Ishikawa (cell line): ENCODE results near the gene TXLNB.

Experiments
- CEBPB ChIP-seq: IDR thresholded peaks from 2 replicates; pipeline ENCODE4 v1.6.1; 2012
- EP300 ChIP-seq: IDR thresholded peaks from 2 replicates; pipeline ENCODE4 v1.6.1; 2012; ENCODE audit warnings: borderline replicate concordance
- FOXM1 ChIP-seq: IDR thresholded peaks from 2 replicates; pipeline ENCODE4 v1.6.1; 2012; ENCODE audit warnings: low read depth, borderline replicate concordance
- NFIC ChIP-seq: IDR thresholded peaks from 2 replicates; pipeline ENCODE4 v1.6.1; 2012
- ZBTB7A ChIP-seq: IDR thresholded peaks from 2 replicates; pipeline ENCODE4 v1.6.1; 2012; ENCODE audit warnings: low read depth
- TF ChIP-seq, protein P1 (sequence below): IDR thresholded peaks from 2 replicates; pipeline ENCODE4 v1.6.1; 2012; ENCODE audit warnings: low read depth, mild to moderate bottlenecking

DNA sequence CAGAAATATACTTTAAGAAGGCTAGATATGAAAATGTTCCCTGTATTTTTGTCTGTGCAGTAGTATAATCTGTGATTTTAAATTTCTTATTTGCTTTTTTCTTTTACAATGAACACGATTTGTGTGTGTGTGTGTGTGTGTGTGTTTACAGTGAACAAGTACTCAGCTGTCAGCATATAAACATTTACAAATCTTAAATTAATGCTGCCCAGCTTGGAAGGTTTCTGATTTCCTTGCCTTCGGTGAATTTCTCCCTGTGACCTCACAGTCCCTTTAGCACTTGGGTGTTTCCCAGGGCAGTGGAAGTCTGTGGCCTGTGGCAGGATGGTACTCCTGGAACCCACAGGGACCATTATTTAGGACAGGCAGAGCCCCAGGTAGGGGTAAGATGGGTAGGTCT lies 37.6 kb downstream of the TXLNB start:
- TF ChIP-seq, protein P1, sequence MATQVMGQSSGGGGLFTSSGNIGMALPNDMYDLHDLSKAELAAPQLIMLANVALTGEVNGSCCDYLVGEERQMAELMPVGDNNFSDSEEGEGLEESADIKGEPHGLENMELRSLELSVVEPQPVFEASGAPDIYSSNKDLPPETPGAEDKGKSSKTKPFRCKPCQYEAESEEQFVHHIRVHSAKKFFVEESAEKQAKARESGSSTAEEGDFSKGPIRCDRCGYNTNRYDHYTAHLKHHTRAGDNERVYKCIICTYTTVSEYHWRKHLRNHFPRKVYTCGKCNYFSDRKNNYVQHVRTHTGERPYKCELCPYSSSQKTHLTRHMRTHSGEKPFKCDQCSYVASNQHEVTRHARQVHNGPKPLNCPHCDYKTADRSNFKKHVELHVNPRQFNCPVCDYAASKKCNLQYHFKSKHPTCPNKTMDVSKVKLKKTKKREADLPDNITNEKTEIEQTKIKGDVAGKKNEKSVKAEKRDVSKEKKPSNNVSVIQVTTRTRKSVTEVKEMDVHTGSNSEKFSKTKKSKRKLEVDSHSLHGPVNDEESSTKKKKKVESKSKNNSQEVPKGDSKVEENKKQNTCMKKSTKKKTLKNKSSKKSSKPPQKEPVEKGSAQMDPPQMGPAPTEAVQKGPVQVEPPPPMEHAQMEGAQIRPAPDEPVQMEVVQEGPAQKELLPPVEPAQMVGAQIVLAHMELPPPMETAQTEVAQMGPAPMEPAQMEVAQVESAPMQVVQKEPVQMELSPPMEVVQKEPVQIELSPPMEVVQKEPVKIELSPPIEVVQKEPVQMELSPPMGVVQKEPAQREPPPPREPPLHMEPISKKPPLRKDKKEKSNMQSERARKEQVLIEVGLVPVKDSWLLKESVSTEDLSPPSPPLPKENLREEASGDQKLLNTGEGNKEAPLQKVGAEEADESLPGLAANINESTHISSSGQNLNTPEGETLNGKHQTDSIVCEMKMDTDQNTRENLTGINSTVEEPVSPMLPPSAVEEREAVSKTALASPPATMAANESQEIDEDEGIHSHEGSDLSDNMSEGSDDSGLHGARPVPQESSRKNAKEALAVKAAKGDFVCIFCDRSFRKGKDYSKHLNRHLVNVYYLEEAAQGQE = no peak
- TF ChIP-seq EP300 = no peak
- TF ChIP-seq FOXM1 = no peak
- no peak for TF ChIP-seq CEBPB
- TF ChIP-seq NFIC = no peak
- TF ChIP-seq ZBTB7A = no peak
